Measurements from ENCODE around the gene ZSCAN5A.
"Not testable (repeated sequence)": the region's sequence is repeated elsewhere in the genome, so short reads cannot be mapped to it uniquely, and the experiment has no call there.

ZSCAN5A gene

DNA sequence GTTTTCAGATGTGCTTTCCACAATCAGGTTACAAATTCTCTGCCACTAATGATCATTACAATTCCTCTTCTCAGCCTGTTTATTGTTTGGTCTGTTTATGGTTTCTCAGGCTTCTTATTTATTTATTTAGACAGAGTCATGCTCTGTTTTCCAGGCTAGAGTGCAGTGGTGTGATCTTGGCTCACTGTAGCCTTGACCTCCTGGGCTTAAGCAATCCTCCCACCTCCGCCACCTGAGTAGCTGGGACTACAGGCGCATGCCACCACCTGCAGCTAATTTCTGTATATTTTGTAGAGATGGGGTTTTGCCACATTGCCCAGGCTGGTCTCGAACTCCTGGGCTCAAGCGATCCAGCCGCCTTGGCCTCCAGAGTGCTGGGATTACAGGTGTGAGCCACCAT, 2.1 kb upstream of the ZSCAN5A start:
- no peak overlapping the region for H3K4me3 ChIP-seq (ENCODE audit: low read depth, low read length)
- DNase-seq (ENCODE audit: low read depth): no peak

DNA sequence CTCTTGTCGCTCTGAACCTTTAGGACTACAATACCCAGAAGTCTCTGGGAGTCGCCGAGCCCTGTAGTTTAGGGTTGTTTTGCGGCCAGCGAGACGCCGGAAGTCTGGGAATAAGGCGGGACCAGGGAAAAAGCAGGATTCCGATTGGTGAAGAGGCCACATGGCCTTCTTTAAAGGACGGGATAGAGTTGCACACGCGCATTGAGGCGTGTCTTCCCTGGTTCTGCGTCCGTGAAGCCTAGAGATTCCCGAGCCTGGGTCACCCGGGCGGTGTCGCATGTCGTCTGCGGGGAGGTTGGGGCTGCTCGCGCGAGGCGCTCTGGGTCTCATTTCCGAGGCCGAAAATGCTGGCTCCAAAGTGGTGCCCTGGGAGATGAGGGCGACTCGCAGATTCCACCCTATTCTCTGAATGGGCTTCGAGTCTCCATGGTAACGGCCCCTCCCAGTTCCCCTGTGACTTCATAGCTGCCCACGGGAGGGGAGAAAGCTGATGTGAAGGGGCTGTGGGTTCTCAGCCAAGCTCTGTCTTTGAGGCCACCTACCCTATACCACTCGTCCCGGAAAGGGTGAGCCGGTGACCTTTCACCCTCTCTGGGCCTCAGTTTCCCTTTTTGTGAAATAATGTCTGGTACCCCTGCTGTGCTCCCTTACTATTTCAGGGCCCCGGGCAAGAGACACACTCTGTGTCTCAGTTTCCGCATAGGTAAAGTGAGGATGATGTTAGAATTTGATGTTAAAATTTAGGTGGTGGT, 614 bp upstream of the ZSCAN5A start:
- DNase-seq (ENCODE audit: low read depth): peak; percentile 93
- H3K4me3 ChIP-seq (ENCODE audit: low read depth, low read length): peak overlapping the region; percentile 82

DNA sequence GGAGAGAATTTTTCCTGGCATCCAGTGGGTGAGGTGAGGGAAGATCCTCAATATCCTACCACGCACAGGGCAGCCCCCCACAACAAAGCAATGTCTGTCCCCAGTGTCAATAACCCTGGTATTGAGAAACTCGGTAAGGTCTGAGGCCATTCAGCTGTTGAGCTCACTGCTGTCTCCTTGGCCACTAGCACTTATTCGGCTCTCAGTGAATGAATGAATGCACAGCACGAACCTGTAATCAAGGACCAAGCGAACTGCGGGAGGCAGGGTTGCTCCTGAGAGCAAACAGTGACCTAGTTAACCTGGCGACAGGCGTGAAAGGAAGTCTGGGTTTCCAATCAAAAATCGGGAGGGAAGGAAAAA, 640 bp downstream of the ZSCAN5A start:
- peak overlapping the region; percentile 82 for H3K4me3 ChIP-seq (ENCODE audit: low read depth, low read length)
- no peak for DNase-seq (ENCODE audit: low read depth)

DNA sequence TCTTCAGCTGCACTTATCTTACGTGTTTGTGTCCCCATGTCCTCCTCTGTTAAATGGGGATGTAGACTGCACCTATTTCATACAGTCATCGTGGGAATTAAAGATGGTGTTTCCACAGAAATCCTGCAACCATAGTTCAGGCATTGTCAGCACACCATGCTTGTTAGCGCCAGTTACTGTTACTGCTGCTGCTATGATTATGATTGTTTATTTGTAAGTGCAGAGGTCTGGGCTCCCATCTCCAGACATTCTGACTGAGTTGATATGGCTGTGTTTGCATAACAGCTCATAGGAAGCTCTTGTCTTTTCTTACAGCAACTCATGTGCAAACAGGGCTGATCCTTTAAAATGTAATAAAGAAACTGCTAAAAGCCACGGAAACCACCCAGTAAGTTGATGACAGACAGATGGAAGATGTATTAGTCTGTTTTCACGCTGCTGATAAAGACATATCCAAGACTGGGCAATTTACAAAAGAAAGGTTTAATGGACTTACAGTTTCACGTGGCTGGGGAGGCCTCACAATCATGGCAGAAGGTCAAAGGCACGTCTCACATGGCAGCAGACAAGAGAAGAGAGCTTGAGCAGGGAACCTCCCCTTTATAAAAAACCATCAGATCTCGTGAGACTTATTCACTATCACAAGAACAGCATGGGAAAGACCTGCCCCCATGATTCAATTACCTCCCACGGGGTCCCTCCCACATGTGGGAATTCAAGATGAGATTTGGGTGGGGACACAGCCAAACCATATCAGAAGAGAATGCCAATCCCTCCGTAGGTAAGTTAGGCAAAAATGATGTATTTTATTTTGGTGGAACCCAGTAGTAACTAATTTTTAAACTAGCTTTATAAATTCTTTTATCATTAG, 1.6 kb downstream of the ZSCAN5A start:
- H3K4me3 ChIP-seq (ENCODE audit: low read depth, low read length): no peak overlapping the region
- DNase-seq (ENCODE audit: low read depth): no peak

DNA sequence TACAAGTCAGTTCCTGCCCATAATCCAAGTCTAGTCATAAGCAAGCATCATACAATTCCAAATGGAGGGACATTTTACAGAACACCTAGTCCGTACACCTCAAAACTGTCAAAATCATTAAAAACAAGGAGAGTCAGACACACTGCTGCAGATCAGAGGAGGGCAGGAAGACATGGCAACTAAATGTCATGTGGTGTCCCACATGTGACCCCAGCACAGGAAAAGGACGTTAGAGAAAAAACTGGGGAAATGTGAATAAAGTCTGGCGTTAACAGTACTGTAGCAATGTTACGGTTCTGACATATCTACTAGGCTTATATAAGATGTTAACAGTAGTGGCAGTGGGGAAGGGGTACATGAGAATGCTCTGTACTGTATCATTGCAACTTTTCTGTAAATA, 2.3 kb downstream of the ZSCAN5A start:
- DNase-seq (ENCODE audit: low read depth): no peak
- H3K4me3 ChIP-seq (ENCODE audit: low read depth, low read length): no peak overlapping the region

DNA sequence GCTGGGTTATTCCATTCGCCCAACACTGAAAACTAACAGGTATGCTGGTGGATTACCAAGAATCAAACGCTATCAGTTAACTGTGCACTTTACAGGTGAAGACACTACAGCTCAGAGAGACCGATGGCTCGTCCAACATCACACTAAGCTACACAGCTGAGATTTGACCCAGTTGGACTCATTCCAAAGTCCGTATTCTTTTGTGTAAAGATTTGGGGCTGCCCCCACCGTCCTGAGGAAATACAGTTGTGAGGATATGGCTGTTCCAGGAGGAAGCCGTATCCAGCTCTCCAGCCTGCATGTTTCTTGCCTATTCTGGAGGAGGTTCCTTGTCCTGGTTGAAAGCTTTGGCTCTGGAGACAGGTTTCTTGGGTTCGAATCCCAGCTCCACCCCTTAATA, 4.2 kb downstream of the ZSCAN5A start:
- no peak for DNase-seq (ENCODE audit: low read depth)
- H3K4me3 ChIP-seq (ENCODE audit: low read depth, low read length): no peak overlapping the region

DNA sequence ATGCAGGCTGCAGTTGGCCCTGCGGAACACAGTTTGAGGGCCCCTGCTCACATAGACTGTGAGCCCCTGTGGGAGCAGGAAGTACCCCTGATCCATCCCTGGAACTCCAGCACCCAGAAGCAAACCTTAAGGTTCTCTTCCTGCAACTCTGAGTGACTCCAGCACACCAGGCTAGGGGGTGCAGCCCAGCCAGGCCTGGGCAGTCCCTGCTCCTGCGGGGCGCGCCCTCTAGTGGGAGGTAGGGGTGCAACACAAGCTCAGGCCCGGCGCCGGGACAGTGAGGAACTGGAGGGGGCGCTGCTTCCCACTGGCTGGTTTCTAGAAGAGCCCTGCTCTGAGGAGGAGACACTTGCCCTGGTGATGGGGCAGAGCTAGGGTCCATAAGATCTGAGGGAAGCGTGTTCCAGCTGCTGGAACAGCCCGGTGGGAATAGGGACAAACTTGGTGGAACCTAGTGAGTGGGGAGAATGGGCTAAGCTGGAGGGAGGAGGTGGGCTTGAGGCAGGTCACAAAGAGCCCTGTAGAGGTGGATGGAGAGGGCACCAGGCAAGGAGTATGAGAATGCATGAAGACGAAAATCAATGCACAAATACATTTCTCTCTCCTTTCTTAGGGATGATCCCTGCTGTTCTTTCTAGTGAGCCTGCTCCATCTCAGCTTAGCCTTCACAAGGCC, 5.0 kb downstream of the ZSCAN5A start:
- H3K4me3 ChIP-seq (ENCODE audit: low read depth, low read length): no peak overlapping the region
- DNase-seq (ENCODE audit: low read depth): no peak

DNA sequence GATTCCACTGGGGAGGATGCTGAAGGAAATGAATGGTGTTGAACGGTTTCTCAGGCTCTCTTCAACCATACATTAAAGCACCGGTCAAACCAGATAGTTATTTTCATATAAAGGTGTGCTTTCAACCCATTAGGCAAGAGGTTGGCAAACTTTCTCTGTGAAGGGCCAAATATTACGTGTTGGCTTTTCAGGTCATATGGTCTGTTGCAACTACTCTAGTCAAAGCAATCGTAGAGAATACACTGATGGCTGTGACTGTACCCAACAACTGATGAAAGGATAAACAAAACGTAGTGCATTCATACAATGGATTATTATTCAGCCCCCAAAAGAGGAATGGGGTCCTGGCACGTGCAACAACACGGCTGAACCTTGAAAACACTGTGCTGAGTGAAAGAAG, 5.8 kb downstream of the ZSCAN5A start:
- no peak for DNase-seq (ENCODE audit: low read depth)
- no peak overlapping the region for H3K4me3 ChIP-seq (ENCODE audit: low read depth, low read length)

DNA sequence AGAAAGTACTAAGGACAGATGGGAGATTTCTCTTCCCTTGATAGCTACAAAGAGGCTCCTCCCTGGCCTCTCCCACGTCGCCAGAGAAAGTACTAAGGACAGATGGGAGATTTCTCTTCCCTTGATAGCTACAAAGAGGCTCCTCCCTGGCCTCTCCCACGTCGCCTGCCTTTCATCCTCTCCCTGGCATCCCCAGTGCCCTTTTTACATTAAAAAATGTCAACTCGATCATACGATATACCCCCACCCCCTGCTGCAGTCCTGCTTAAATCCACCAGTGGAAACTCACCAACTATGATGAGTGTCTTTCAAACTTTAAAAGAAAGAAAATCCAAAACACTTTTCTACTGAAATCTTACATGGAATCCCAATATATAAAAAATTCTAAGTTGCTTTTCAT, 7.6 kb downstream of the ZSCAN5A start:
- not testable (repeated sequence) for H3K4me3 ChIP-seq (ENCODE audit: low read depth, low read length); DNase-seq (ENCODE audit: low read depth)

DNA sequence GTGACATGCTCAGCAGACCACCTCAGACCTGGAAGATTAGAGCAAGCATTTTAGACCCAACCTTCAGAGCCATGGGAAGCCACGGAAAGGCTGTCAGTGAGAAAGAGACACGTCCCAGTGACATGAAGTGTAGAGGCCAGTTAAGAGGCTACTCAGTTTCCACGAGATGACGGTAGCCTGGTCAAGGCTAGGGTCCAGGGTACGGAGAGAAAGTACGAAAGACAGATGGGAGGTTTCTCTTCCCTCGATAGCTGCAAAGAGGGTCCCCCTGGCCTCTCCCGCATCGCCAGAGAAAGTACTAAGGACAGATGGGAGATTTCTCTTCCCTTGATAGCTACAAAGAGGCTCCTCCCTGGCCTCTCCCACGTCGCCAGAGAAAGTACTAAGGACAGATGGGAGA, 8.6 kb downstream of the ZSCAN5A start:
- no peak for DNase-seq (ENCODE audit: low read depth)
- H3K4me3 ChIP-seq (ENCODE audit: low read depth, low read length): no peak overlapping the region

DNA sequence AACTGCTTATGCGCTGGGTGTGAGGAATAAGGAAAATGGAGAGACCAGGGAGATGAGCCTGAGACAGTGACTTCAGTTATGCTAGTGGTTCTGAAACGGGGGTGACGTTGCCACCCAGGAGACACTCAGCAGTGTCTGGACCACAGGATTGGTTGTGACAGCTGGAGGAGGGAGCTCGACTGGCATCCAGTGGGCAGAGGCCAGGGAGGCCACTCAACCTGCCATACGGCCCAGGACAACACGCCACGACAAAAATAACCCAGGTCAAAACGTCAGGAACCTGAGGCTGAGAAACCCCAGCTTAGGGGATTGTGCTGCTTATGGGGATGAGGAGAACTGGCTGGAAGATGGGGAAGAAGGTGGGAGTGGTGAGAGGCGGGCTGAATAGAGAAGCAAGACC, 10.4 kb downstream of the ZSCAN5A start:
- no peak for DNase-seq (ENCODE audit: low read depth)
- H3K4me3 ChIP-seq (ENCODE audit: low read depth, low read length): no peak overlapping the region

DNA sequence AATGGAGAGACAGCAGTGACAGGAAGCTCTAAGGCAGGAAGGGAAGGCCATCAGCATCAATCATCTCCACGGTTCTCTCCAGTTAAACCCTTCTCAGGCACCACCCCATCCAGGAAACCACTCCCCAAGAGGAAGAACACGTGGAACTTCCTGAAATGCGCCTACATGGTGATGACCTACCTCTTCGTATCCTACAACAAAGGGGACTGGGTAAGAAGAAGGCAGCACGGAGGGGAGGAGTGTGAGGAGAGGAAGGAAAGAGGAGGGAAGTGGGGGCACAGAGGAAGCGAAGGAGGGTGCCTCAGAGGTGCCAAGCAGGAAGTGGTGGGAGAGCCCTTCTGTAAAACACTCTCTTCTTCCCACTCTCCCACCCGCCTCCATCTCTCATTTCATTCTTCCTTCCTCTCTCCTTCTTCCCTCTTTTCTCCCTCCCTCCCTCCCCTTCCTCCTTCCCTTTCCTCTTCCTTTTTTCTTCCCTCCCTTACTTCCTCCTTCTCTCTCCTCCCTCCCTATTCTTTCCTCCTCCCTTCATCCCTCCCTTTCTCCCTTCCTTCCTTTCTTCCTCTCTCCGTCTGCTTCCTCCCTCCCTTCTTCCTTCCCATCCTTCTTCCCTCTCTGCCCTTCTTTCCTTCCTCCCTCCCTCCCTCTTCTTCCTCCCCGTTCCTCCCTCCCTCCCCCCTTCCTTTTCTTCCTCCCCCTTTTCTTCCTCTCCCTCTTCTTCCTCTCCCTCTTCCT, 12.6 kb downstream of the ZSCAN5A start:
- H3K4me3 ChIP-seq (ENCODE audit: low read depth, low read length): no peak overlapping the region
- no peak for DNase-seq (ENCODE audit: low read depth)

DNA sequence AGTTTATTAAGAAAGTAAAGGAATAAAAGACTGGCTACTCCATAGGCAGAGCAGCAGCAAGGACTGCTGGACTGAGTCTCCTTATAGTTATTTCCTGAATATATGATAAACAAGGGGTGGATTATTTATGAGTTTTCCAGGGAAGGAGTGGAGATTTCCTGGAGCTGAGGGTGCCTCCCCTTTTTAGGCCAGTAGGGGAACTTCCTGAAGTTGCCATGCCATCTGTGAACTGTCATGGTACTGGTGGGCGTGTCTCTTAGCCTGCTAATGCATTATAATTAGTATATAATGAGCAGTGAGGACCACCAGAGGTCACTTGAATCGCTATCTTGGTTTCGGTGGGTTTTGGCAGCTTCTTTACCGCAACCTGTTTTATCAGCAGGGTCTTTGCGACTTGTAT, 13.5 kb downstream of the ZSCAN5A start:
- DNase-seq (ENCODE audit: low read depth): no peak
- H3K4me3 ChIP-seq (ENCODE audit: low read depth, low read length): no peak overlapping the region

DNA sequence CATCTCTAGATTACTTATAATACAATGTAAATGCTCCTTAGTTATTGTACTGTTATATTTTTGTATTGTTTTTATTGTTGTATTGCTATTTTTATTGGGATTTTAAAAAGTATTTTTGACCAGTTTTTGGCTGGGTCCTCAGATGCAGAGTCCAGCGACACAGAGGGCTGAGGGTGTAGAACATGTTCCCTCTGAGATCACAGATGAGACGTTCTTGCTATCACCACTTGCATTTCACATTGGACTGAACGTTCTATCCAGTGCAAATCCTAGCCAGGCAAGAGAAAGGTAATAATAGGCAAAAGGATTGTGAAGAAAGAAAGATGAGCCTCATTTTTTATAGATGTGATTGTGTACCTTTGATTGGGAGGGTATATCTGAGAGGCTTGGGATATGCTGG, 15.0 kb downstream of the ZSCAN5A start:
- H3K4me3 ChIP-seq (ENCODE audit: low read depth, low read length): no peak overlapping the region
- no peak for DNase-seq (ENCODE audit: low read depth)

DNA sequence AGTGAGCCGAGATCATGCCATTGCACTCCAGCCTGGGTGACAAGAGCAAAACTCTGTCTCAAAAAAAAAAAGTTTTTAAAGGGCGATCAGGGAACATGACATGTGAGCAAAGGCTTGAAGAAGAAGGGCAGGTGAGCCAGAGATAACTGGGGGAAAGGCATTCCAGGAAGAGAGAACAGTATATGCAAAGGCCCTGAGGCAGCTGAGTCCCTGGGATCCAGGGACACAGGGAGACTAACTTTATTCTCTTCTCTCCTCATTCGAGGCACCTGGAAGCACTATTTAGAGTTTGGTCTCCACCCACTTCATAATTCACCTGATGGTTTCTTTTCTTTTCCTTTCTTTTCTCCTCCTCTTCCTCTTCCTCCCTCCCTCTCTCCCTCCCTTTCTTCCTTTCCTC, 17.6 kb downstream of the ZSCAN5A start:
- no peak overlapping the region for H3K4me3 ChIP-seq (ENCODE audit: low read depth, low read length)
- no peak for DNase-seq (ENCODE audit: low read depth)

DNA sequence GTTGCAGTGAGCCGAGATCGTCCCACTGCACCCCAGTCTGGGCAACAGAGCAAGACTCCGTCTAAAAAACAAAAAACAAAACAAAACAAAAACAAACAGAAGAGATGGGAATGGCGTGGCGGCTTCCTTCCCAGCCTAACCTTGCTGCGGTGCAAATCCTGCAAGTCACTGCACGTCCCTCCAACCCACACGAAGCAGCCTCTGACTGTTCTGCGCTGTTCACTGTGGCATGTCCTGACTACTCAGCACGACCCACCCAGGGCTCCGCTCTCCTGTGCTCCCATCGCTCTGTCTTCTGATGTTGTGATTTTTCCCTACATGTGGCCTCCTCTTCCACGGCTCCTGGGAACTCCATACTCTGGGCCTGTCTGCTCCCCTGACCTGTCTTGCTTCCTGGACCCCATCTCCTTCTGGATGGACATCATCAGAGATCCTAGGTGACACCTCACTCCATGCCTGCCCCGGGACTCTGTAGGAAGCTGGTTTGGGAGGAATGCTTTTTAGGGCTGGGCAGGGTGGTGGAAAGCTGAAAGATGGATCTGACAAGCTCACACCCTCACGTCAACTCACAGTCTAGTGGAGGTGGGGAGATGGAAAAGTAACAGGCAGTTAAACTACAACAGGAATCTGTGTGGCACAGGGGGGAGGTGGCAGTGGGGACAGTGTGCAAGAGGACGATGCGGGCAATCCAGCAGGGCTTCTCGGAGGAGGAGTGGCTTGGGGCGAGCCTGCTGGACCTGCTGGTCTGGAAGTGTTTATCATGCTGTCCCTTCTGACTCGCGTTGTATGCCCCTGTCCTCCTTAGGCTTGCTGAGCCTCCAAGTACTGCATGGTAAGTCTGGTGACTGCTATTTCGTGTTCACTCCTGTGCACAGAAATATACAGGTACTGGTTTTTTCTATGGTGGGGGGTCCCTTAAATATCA, 18.8 kb downstream of the ZSCAN5A start:
- no peak overlapping the region for H3K4me3 ChIP-seq (ENCODE audit: low read depth, low read length)
- DNase-seq (ENCODE audit: low read depth): no peak

DNA sequence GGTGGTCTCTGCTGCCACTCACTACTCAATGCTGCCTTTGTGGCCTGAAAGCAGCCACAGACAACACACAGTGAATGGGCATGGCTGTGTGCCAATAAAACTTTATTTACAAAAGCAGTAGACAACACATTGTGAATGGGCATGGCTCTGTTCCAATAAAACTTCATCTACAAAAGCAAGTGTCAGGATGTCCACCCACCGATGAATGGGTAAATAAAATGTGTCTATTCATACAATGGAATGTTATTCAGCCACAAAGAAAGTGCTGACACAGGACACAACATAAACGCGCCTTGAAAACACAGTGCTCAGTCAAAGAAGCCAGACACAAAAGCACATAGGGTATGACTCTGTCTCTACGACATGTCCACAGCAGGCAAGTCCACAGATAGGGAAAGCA, 20.1 kb downstream of the ZSCAN5A start:
- DNase-seq (ENCODE audit: low read depth): no peak

DNA sequence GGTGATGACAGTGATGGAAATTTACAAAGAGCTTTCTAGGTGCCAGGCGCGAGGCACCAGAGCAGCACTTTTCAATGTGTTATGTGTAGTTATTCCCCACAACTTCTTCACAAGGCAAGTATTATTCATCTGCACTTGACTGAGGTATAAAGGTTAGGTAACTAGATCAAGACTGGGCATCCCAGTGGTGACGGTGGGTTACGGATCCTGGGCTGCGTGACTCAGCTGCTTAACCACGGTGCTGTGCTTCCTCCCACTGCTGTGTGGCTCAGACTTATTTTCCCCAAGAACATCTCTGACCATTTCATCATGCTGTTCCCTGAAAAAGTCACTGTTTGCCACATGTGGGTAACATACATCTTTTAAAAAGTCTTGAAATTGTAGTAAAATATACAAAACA, 22.8 kb downstream of the ZSCAN5A start:
- DNase-seq (ENCODE audit: low read depth): no peak
- H3K4me3 ChIP-seq (ENCODE audit: low read depth, low read length): no peak overlapping the region

More for the DNA sequence above, 20.1 kb downstream of the ZSCAN5A start:
- H3K4me3 ChIP-seq (ENCODE audit: low read depth, low read length): no peak overlapping the region

DNA sequence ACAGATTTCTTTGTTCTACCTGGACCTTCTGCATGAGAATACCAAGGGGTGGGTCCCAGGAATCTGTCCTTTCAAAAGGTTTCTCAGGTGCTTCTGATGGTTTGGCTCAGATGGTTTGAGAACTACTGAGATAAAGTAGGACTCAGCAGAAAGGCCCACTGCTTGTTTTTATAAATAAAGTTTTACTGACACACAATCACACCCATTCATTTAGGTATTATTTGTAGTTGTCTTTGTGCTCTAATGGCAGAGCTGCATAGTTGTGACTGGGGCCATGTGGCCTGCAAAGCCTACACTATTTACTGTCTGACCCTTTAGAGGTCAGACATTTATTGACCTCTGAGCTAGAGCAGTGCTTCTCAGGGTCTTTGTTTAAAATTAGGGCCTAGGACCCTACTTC, 24.5 kb downstream of the ZSCAN5A start:
- no peak overlapping the region for H3K4me3 ChIP-seq (ENCODE audit: low read depth, low read length)
- no peak for DNase-seq (ENCODE audit: low read depth)

Data from skeletal muscle cell (primary cell).